Ovary (tissue), 3 donors: Measurements from ENCODE around the gene IL1RL1.

Experiments
- EP300 ChIP-seq: sonication (generic); formaldehyde crosslinking; IDR thresholded peaks from one replicate; pipeline ENCODE4 v1.6.1; 2017; ENCODE audit warnings: antibody characterized with exemption
- POLR2A ChIP-seq: fragments of 450-650 bp; IDR thresholded peaks from one replicate; pipeline ENCODE4 v1.6.1; 2017; ENCODE audit warnings: antibody characterized with exemption, mild to moderate bottlenecking, moderate library complexity
- TF ChIP-seq, protein P1 (sequence below), 3 donors: fragments of 450-650 bp in 2 of 3; fragments of 200-600 bp in 1 of 3; IDR thresholded peaks; one replicate each; pipeline versions ENCODE4 v1.5.1 to v1.8.0; 2016 to 2022; ENCODE audit warnings: antibody characterized with exemption in 3 of 3, mild to moderate bottlenecking in 1 of 3
- donor health status: DM: no; HTN: no; CAD: no.

- TF ChIP-seq, protein P1, sequence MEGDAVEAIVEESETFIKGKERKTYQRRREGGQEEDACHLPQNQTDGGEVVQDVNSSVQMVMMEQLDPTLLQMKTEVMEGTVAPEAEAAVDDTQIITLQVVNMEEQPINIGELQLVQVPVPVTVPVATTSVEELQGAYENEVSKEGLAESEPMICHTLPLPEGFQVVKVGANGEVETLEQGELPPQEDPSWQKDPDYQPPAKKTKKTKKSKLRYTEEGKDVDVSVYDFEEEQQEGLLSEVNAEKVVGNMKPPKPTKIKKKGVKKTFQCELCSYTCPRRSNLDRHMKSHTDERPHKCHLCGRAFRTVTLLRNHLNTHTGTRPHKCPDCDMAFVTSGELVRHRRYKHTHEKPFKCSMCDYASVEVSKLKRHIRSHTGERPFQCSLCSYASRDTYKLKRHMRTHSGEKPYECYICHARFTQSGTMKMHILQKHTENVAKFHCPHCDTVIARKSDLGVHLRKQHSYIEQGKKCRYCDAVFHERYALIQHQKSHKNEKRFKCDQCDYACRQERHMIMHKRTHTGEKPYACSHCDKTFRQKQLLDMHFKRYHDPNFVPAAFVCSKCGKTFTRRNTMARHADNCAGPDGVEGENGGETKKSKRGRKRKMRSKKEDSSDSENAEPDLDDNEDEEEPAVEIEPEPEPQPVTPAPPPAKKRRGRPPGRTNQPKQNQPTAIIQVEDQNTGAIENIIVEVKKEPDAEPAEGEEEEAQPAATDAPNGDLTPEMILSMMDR (IDR thresholded peaks at IDR 0.05): no peak
- no peak for TF ChIP-seq EP300
- TF ChIP-seq POLR2A: no peak
Measured at GRCh38 chr2:102385522-102385921, 74.2 kb downstream of the IL1RL1 start.
